RWPE2 (cell line): ENCODE results near the gene HYDIN.
A peak's percentile ranks its signal among the peaks of the same experiment; 100 is the strongest.

Source experiments
- ATAC-seq: fragments of 200-7000 bp; cut with Tn5 transposase; 3 replicates; pipeline ENCODE4 v1.9.1; 2021; ENCODE audit warnings: low read depth
- DNase-seq: peaks from one replicate; pipeline ENCODE4 v3.0.0-alpha.2; 2020; ENCODE audit warnings: low spot score
- H3K27ac ChIP-seq: fragments of 450-650 bp; 2 replicates; pipeline ENCODE4 v1.5.1; 2017; ENCODE audit warnings: mild to moderate bottlenecking; ENCODE audit not compliant: poor library complexity, severe bottlenecking
- H3K27me3 ChIP-seq: fragments of 250-450 bp; sonication (Bioruptor Pico); 2 replicates; pipeline ENCODE4 v1.5.1; 2021; ENCODE audit warnings: mild to moderate bottlenecking, moderate library complexity; ENCODE audit not compliant: insufficient read depth, poor library complexity, severe bottlenecking
- H3K36me3 ChIP-seq: fragments of 250-450 bp; sonication (Bioruptor Pico); 2 replicates; pipeline ENCODE4 v1.5.1; 2020; ENCODE audit warnings: low read depth, mild to moderate bottlenecking, moderate library complexity
- H3K4me1 ChIP-seq: fragments of 250-450 bp; sonication (Bioruptor Pico); 2 replicates; pipeline ENCODE4 v1.5.1; 2021; ENCODE audit warnings: mild to moderate bottlenecking, moderate library complexity; ENCODE audit not compliant: insufficient read depth, poor library complexity, severe bottlenecking
- H3K4me3 ChIP-seq: fragments of 250-450 bp; sonication (Bioruptor Pico); 2 replicates; pipeline ENCODE4 v1.5.1; 2021; ENCODE audit warnings: mild to moderate bottlenecking, moderate library complexity; ENCODE audit not compliant: severe bottlenecking
- H3K9me3 ChIP-seq: fragments of 250-450 bp; sonication (Bioruptor Pico); 2 replicates; pipeline ENCODE4 v1.5.1; 2021; ENCODE audit warnings: mild to moderate bottlenecking, moderate library complexity; ENCODE audit not compliant: severe bottlenecking
- CTCF ChIP-seq: fragments of 450-650 bp; IDR thresholded peaks from one replicate; pipeline ENCODE4 v1.5.1; 2017; ENCODE audit warnings: mild to moderate bottlenecking, moderate library complexity; ENCODE audit not compliant: poor library complexity, severe bottlenecking

HYDIN gene

GRCh38 chr16:71217506-71217905 is 13.0 kb downstream of the HYDIN start:
- H3K27me3 ChIP-seq: peaks cover 12% of the 10 kb centered on the region
- no peaks in the 10 kb centered on the region for H3K36me3 ChIP-seq
- H3K4me1 ChIP-seq: no peaks in the 10 kb centered on the region
- no peak overlapping the region for H3K4me3 ChIP-seq
- ATAC-seq (no peak), DNase-seq (no peak)
- no peaks in the 10 kb centered on the region for H3K9me3 ChIP-seq
- H3K27ac ChIP-seq: no peak overlapping the region
- no peak for TF ChIP-seq CTCF

GRCh38 chr16:71216714-71217113 is 13.8 kb downstream of the HYDIN start:
- no peak overlapping the region for H3K27ac ChIP-seq
- no peak overlapping the region for H3K4me3 ChIP-seq
- H3K36me3 ChIP-seq: no peaks in the 10 kb centered on the region
- H3K9me3 ChIP-seq: no peaks in the 10 kb centered on the region
- TF ChIP-seq CTCF: no peak
- no peaks in the 10 kb centered on the region for H3K4me1 ChIP-seq
- H3K27me3 ChIP-seq: peaks cover 20% of the 10 kb centered on the region
- ATAC-seq (no peak), DNase-seq (no peak)

GRCh38 chr16:71214746-71215381 is 15.7 kb downstream of the HYDIN start:
- Histone ChIP-seq H3K36me3 (no peaks in the 10 kb centered on the region), H3K4me1 (no peaks in the 10 kb centered on the region), H3K9me3 (no peaks in the 10 kb centered on the region), H3K27ac (no peak overlapping the region), H3K4me3 (no peak overlapping the region), H3K27me3 (peaks cover 16% of the 10 kb centered on the region)
- ATAC-seq (peak; percentile 33; the same call in 1 of the 3 replicates), DNase-seq (no peak)
- peak; percentile 40 for TF ChIP-seq CTCF

- Histone ChIP-seq H3K4me3 (no peak overlapping the region), H3K36me3 (no peaks in the 10 kb centered on the region), H3K27ac (no peak overlapping the region), H3K4me1 (no peaks in the 10 kb centered on the region), H3K27me3 (peaks cover 3% of the 10 kb centered on the region), H3K9me3 (no peaks in the 10 kb centered on the region)
- DNase-seq (no peak), ATAC-seq (no peak)
- TF ChIP-seq CTCF: no peak
These were observed 24.9 kb downstream of the HYDIN start for GRCh38 chr16:71205482-71206131.

GRCh38 chr16:71203631-71204030 is 26.9 kb downstream of the HYDIN start:
- no peak for ATAC-seq
- no peaks in the 10 kb centered on the region for H3K4me1 ChIP-seq
- no peaks in the 10 kb centered on the region for H3K36me3 ChIP-seq
- TF ChIP-seq CTCF: no peak
- no peak overlapping the region for H3K27ac ChIP-seq
- H3K4me3 ChIP-seq: no peak overlapping the region
- H3K27me3 ChIP-seq: peaks cover 3% of the 10 kb centered on the region
- no peak for DNase-seq
- no peaks in the 10 kb centered on the region for H3K9me3 ChIP-seq
